GM12878 (cell line): ENCODE measurements around the gene PDE6C. TPM values are rescaled to one million over a fixed set of nuclear protein-coding genes. Genes with fewer than 3 reads are reported as not detected.

Experiments
- ATAC-seq: fragments of 200-7000 bp; cut with Tn5 transposase; 3 replicates; pipeline ENCODE4 v1.9.1; 2020; ENCODE audit warnings: mild to moderate bottlenecking, moderate library complexity
- BruUV-seq: library from RNA; stranded (reverse); fragments of 400-500 nt; replicated peaks from 2 replicates; lab custom pipeline; 2021; lab: Mats Ljungman, UMichigan
- CTCF ChIA-PET: fragments of 300-600 bp; sonication (Branson Sonifier 250); formaldehyde crosslinking; extraction: SDS; loops from one replicate; lab custom pipeline; 2021; ENCODE audit warnings: inconsistent platforms; lab: Yijun Ruan, JAX
- POLR2A ChIA-PET: fragments of 350-600 bp; formaldehyde crosslinking; extraction: SDS; loops from one replicate; lab custom pipeline; 2021; ENCODE audit warnings: inconsistent platforms; lab: Charles Lee
- RAD21 ChIA-PET: fragments of 300-600 bp; sonication (Branson Sonifier 250); formaldehyde crosslinking; loops from one replicate; lab custom pipeline; 2023; ENCODE audit warnings: antibody characterized with exemption; ENCODE audit not compliant: unreplicated experiment; lab: Charles Lee
- SMC1A ChIA-PET: fragments of 300-600 bp; sonication (Branson Sonifier 250); formaldehyde crosslinking; loops from one replicate; lab custom pipeline; 2023; ENCODE audit not compliant: unreplicated experiment, uncharacterized antibody; lab: Charles Lee
- DNase-seq: peaks from one replicate; pipeline ENCODE4 v3.0.0-alpha.2; 2011; ENCODE audit warnings: low read depth, low spot score
- FAIRE-seq: peaks from 3 replicates; lab custom pipeline; 2011; peaks lifted over from hg19 to GRCh38; lab: Jason Lieb, UNC
- H2AFZ ChIP-seq: 2 replicates; pipeline ENCODE4 v1.6.0; 2011; ENCODE audit warnings: low read depth, low read length, control low read depth; ENCODE audit not compliant: control insufficient read depth
- H3K27ac ChIP-seq: 2 replicates; pipeline ENCODE4 v1.5.1; 2011; ENCODE audit warnings: control low read depth; ENCODE audit not compliant: control insufficient read depth, insufficient read depth
- H3K27me3 ChIP-seq, 2 experiments: replicated peaks in 1 of 2; 2 replicates each; pipeline versions ENCODE4 v1.6.0 to v1.6.1; 2011; ENCODE audit warnings: low read length in 1 of 2; ENCODE audit not compliant: control insufficient read depth in 2 of 2, insufficient read depth in 2 of 2
- H3K36me3 ChIP-seq, 2 experiments: 2 replicates each; pipeline ENCODE4 v1.5.1; 2011; ENCODE audit warnings: low read length in 1 of 2; ENCODE audit not compliant: control insufficient read depth in 2 of 2, insufficient read depth in 2 of 2
- H3K4me1 ChIP-seq: 2 replicates; pipeline ENCODE4 v1.6.1; 2011; ENCODE audit warnings: mild to moderate bottlenecking, low read length, moderate library complexity, mixed read lengths; ENCODE audit not compliant: control insufficient read depth, insufficient read depth
- H3K4me2 ChIP-seq: 2 replicates; pipeline ENCODE4 v1.6.0; 2011; ENCODE audit warnings: control low read depth; ENCODE audit not compliant: control insufficient read depth, insufficient read depth
- H3K4me3 ChIP-seq: fragments of 200-600 bp; sonication (generic); 2 replicates; pipeline ENCODE4 v1.5.1; 2016
- H3K79me2 ChIP-seq: 2 replicates; pipeline ENCODE4 v1.6.0; 2011; ENCODE audit warnings: low read length; ENCODE audit not compliant: control insufficient read depth, insufficient read depth
- H3K9ac ChIP-seq: 2 replicates; pipeline ENCODE4 v1.8.0; 2011; ENCODE audit warnings: low read length, control low read depth, mixed read lengths; ENCODE audit not compliant: control insufficient read depth, insufficient read depth
- H3K9me3 ChIP-seq: replicated peaks from 3 replicates; pipeline ENCODE4 v1.5.1; 2011; ENCODE audit warnings: mild to moderate bottlenecking, low read length; ENCODE audit not compliant: control insufficient read depth, insufficient read depth
- H4K20me1 ChIP-seq: 2 replicates; pipeline ENCODE4 v1.6.0; 2011; ENCODE audit not compliant: control insufficient read depth, insufficient read depth
- BHLHE40 ChIP-seq, 2 experiments: fragments of 450-650 bp in 1 of 2; IDR thresholded peaks; 2 replicates each; pipeline ENCODE4 v1.6.1; 2011 to 2017; ENCODE audit warnings: low read depth in 2 of 2, borderline replicate concordance in 1 of 2, improper control_type of control experiment in 1 of 2, low read length in 1 of 2, mild to moderate bottlenecking in 1 of 2
- GABPA ChIP-seq: IDR thresholded peaks from 2 replicates; pipeline ENCODE4 v1.6.1; 2014; ENCODE audit warnings: antibody characterized with exemption, low read depth, mild to moderate bottlenecking, inconsistent platforms
- HDAC2 ChIP-seq: fragments of 200-600 bp; sonication (generic); IDR thresholded peaks from 2 replicates; pipeline ENCODE4 v1.6.1; 2017
- IKZF1 ChIP-seq: fragments of 450-650 bp; conservative IDR thresholded peaks from 2 replicates; pipeline ENCODE4 v1.6.1; 2017; ENCODE audit warnings: antibody characterized with exemption, mild to moderate bottlenecking
- IKZF2 ChIP-seq, 2 experiments: fragments of 450-650 bp; IDR thresholded peaks; 2 replicates each; pipeline ENCODE4 v1.6.1; 2017; ENCODE audit warnings: mild to moderate bottlenecking in 2 of 2, moderate library complexity in 2 of 2
- POLR2A ChIP-seq: IDR thresholded peaks from 2 replicates; pipeline ENCODE4 v1.6.1; 2011; ENCODE audit warnings: low read depth, mild to moderate bottlenecking, low read length
- POLR2AphosphoS2 ChIP-seq: IDR thresholded peaks from 2 replicates; pipeline ENCODE4 v1.6.1; 2011; ENCODE audit warnings: low read depth, mild to moderate bottlenecking, low read length, improper control_type of control experiment, moderate library complexity
- POU2F2 ChIP-seq: IDR thresholded peaks from 3 replicates; pipeline ENCODE4 v1.6.1; 2011; ENCODE audit warnings: low read depth, mild to moderate bottlenecking, low read length, borderline replicate concordance
- RBBP5 ChIP-seq: fragments of 200-600 bp; sonication (generic); conservative IDR thresholded peaks from 2 replicates; pipeline ENCODE4 v1.6.1; 2016
- SIN3A ChIP-seq: IDR thresholded peaks from 2 replicates; pipeline ENCODE4 v1.6.1; 2012; ENCODE audit warnings: low read depth, low read length, improper control_type of control experiment
- TCF12 ChIP-seq: IDR thresholded peaks from 2 replicates; pipeline ENCODE4 v1.6.1; 2011; ENCODE audit warnings: low read depth, mild to moderate bottlenecking, low read length
- ZNF207 ChIP-seq: fragments of 450-650 bp; IDR thresholded peaks from 2 replicates; pipeline ENCODE4 v1.6.1; 2014; ENCODE audit warnings: antibody characterized with exemption, mild to moderate bottlenecking, borderline replicate concordance
- ZNF384 ChIP-seq: IDR thresholded peaks from 2 replicates; pipeline ENCODE4 v1.6.1; 2012; ENCODE audit warnings: low read depth, mild to moderate bottlenecking, low read length, improper control_type of control experiment, borderline replicate concordance
- WGBS: methylation state at CpG from one replicate; pipeline ENCODE4 v1.1.6; 2016; ENCODE audit warnings: low lambda C conversion rate; ENCODE audit not compliant: insufficient replicate concordance, insufficient coverage; ENCODE audit errors: missing lambda C conversion rate; 5-methylcytosine and 5-hydroxymethylcytosine counted together
- in situ Hi-C: fragments of 300-500 bp; cut with MboI; formaldehyde crosslinking; loops from 9 replicates; pipeline ENCODE4 v1.14.3; 2018; ENCODE audit warnings: mixed read lengths
- intact Hi-C: fragments of 100-400 bp; cut with micrococcal nuclease; formaldehyde crosslinking; loops from one replicate; pipeline ENCODE4 v1.14.2; 2022; ENCODE audit not compliant: unreplicated experiment
- polyA plus RNA-seq, 11 experiments: library from polyadenylated mRNA; depleted of rRNA in 4 of 11; unstranded in 6 of 11; stranded (reverse) in 5 of 11; fragments of >200 nt; fragmentation: Nextera tagmentation in 4 of 11; fragmentation: Illumina TruSeq in 1 of 11; extraction: Ambion mirVana in 4 of 11; extraction: Trizol in 1 of 11; gene quantifications; 1 replicate in 1 of 11; 2 replicates in 10 of 11; pipeline versions ENCODE4 v1.2.1 to v1.2.3, GENCODE V29; 2011 to 2016; ENCODE audit warnings: inconsistent platforms in 2 of 11, missing spikeins in 2 of 11, low read depth in 1 of 11
- total RNA-seq, 4 experiments: library from RNA; depleted of rRNA in 3 of 4; stranded (reverse); fragments of >200 nt in 3 of 4; fragmentation: Illumina TruSeq in 1 of 4; extraction: Trizol in 1 of 4; gene quantifications; 2 replicates each; pipeline versions ENCODE4 v1.2.1 to v1.2.3, GENCODE V29; 2013 to 2021
- TF ChIP-seq, protein P1 (sequence below): fragments of 450-650 bp; formaldehyde crosslinking; IDR thresholded peaks from 2 replicates; pipeline ENCODE4 v1.4.0; 2020; ENCODE audit warnings: mild to moderate bottlenecking, moderate library complexity
- TF ChIP-seq, protein P2 (sequence below): IDR thresholded peaks from 2 replicates; pipeline ENCODE4 v1.6.1; 2012; ENCODE audit warnings: mild to moderate bottlenecking, low read depth, low read length
- TF ChIP-seq, protein P3 (sequence below): IDR thresholded peaks from 2 replicates; pipeline ENCODE4 v1.6.1; 2012; ENCODE audit warnings: low read depth, low read length, improper control_type of control experiment

The PDE6C gene
- total and polyA plus RNA-seq, 10 of the 15 experiments (the other 5 are each of a cell fraction or from before 2014, with no cell fraction given), result not detected

DNA sequence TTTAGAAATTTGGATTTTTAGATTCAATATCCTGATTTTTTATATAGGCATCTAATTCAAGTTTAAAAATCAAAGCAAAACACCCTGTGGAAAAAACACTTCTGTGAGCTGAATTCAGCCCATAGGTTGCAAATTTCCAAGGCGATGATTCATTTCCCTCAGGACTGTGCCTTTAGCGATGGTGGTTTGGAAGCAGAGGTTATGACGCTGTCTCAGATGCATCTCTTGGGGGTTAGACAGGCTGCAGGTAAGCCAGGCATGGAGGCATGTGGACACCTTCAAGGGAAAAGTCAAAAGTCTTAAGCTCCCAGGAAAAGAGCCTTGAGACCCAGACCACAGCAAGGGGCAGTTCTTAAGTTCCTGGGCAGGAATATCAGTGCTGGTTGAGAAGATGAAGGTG, 99.6 kb downstream of the PDE6C start (continued):
- TF ChIP-seq BHLHE40 (IDR thresholded peaks at IDR 0.05; ENCODE audit: borderline replicate concordance in 1 of 2, low read depth in 2 of 2, low read length in 1 of 2) (no peak), SIN3A (no peak), POLR2A (no peak)
- TF ChIP-seq, all 136 proteins: peak for 0

DNA sequence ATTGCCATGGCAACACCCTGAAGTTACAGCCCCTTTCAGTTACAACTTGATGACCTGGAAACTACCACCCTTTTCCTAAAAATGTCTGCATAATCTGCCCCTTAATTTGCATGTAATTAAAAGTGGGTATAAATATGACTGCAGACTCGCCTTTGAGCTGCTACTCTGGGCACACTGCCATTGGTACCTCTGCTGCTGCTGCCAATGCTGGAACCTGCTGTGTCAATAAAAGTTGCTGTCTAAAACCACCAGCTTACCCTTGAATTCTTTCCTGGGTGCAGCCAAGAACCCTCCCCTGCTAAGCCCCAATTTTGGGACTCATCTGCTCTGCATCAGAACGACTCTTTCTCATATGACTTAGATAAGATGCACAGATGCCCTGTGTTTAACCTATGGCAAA, 100.3 kb downstream of the PDE6C start:
- CTCF ChIA-PET, result interaction anchor here (1.1 kb wide), 1 partner anchor 158 kb away, joined by 3 read pairs; no protein-coding TSS in a partner anchor
- in situ Hi-C loops, result no loop called here
- H3K79me2 ChIP-seq, result no peaks in the 10 kb centered on the region
- no peak overlapping the region for H3K4me2 ChIP-seq
- H4K20me1 ChIP-seq, result no peaks in the 10 kb centered on the region
- no peak for DNase-seq
- 0% methylated on average over 2 of the region's 2 CpGs for WGBS
- POLR2A ChIA-PET, result no interaction called here
- intact Hi-C loops, result no loop called here
- H3K27me3 ChIP-seq, result no peaks in the 10 kb centered on the region
- SMC1A ChIA-PET, result interaction anchor here (0.6 to 1.7 kb wide), 2 partner anchors 10 to 103 kb away, joined by 4 to 6 read pairs; partner anchors contain the start of gene FRA10AC1
- no peak overlapping the region for H3K4me3 ChIP-seq
- BruUV-seq, result no TSS peak
- RAD21 ChIA-PET, result interaction anchor here (1.5 kb wide), 1 partner anchor 10 kb away, joined by 4 read pairs; the partner anchor contains the start of gene FRA10AC1
- no peaks in the 10 kb centered on the region for H3K36me3 ChIP-seq
- H3K9ac ChIP-seq, result no peak overlapping the region
- no peak overlapping the region for H2AFZ ChIP-seq
- no peak overlapping the region for H3K27ac ChIP-seq
- no peak for TF ChIP-seq POLR2AphosphoS2
- TF ChIP-seq HDAC2, result no peak
- TF ChIP-seq TCF12, result no peak
- TF ChIP-seq IKZF2 (IDR thresholded peaks at IDR 0.05), result no peak
- TF ChIP-seq, protein P1, sequence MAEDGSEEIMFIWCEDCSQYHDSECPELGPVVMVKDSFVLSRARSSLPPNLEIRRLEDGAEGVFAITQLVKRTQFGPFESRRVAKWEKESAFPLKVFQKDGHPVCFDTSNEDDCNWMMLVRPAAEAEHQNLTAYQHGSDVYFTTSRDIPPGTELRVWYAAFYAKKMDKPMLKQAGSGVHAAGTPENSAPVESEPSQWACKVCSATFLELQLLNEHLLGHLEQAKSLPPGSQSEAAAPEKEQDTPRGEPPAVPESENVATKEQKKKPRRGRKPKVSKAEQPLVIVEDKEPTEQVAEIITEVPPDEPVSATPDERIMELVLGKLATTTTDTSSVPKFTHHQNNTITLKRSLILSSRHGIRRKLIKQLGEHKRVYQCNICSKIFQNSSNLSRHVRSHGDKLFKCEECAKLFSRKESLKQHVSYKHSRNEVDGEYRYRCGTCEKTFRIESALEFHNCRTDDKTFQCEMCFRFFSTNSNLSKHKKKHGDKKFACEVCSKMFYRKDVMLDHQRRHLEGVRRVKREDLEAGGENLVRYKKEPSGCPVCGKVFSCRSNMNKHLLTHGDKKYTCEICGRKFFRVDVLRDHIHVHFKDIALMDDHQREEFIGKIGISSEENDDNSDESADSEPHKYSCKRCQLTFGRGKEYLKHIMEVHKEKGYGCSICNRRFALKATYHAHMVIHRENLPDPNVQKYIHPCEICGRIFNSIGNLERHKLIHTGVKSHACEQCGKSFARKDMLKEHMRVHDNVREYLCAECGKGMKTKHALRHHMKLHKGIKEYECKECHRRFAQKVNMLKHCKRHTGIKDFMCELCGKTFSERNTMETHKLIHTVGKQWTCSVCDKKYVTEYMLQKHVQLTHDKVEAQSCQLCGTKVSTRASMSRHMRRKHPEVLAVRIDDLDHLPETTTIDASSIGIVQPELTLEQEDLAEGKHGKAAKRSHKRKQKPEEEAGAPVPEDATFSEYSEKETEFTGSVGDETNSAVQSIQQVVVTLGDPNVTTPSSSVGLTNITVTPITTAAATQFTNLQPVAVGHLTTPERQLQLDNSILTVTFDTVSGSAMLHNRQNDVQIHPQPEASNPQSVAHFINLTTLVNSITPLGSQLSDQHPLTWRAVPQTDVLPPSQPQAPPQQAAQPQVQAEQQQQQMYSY (CRISPR knock-in tag), result no peak
- TF ChIP-seq RBBP5, result no peak
- no peak for TF ChIP-seq ZNF207
- TF ChIP-seq, protein P2, sequence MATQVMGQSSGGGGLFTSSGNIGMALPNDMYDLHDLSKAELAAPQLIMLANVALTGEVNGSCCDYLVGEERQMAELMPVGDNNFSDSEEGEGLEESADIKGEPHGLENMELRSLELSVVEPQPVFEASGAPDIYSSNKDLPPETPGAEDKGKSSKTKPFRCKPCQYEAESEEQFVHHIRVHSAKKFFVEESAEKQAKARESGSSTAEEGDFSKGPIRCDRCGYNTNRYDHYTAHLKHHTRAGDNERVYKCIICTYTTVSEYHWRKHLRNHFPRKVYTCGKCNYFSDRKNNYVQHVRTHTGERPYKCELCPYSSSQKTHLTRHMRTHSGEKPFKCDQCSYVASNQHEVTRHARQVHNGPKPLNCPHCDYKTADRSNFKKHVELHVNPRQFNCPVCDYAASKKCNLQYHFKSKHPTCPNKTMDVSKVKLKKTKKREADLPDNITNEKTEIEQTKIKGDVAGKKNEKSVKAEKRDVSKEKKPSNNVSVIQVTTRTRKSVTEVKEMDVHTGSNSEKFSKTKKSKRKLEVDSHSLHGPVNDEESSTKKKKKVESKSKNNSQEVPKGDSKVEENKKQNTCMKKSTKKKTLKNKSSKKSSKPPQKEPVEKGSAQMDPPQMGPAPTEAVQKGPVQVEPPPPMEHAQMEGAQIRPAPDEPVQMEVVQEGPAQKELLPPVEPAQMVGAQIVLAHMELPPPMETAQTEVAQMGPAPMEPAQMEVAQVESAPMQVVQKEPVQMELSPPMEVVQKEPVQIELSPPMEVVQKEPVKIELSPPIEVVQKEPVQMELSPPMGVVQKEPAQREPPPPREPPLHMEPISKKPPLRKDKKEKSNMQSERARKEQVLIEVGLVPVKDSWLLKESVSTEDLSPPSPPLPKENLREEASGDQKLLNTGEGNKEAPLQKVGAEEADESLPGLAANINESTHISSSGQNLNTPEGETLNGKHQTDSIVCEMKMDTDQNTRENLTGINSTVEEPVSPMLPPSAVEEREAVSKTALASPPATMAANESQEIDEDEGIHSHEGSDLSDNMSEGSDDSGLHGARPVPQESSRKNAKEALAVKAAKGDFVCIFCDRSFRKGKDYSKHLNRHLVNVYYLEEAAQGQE, result no peak
- TF ChIP-seq, protein P3, sequence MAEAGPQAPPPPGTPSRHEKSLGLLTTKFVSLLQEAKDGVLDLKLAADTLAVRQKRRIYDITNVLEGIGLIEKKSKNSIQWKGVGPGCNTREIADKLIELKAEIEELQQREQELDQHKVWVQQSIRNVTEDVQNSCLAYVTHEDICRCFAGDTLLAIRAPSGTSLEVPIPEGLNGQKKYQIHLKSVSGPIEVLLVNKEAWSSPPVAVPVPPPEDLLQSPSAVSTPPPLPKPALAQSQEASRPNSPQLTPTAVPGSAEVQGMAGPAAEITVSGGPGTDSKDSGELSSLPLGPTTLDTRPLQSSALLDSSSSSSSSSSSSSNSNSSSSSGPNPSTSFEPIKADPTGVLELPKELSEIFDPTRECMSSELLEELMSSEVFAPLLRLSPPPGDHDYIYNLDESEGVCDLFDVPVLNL, result no peak
- no peak for TF ChIP-seq IKZF1
- TF ChIP-seq POU2F2, result no peak
- TF ChIP-seq ZNF384, result no peak
- no peak for TF ChIP-seq GABPA
- ATAC-seq, result no peak
- no peak for FAIRE-seq
- no peaks in the 10 kb centered on the region for H3K9me3 ChIP-seq
- H3K4me1 ChIP-seq, result peaks cover 16% of the 10 kb centered on the region; the same call in 1 of the 2 replicates
